Measurements from ENCODE around the gene NFATC2IP.
A peak's percentile ranks its signal among the peaks of the same experiment; 100 is the strongest.

The NFATC2IP gene

DNA sequence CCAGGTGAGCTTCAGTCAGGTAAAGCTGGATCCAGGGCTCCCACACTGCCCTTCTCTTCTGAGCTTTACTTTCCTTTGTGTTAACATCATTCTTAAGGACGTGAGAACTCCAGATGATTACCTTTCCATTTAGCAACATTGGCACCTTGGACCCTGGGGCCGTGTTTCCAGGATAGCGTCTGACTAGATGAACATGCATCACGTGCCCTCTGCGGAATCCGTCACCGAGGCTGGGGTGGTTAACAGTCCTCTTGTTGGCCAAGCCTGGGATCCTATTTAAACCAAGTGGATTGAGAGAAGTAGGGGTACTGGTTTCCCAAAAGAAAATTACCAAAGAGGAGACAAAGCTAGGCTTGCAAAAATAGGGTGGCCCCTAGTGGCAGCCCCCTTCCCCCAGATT is 30.2 kb downstream of the NFATC2IP start:
- Histone ChIP-seq H3K4me3 (ENCODE audit: low read length) (no peak overlapping the region), H3F3A (ENCODE audit: insufficient read depth, low read length) (no peaks in the 10 kb centered on the region), H3K4me2 (ENCODE audit: low read depth, low read length) (no peak overlapping the region), H3K27me3 (replicated peaks; ENCODE audit: insufficient read depth, low read length) (no peaks in the 10 kb centered on the region), H3K36me3 (replicated peaks; ENCODE audit: insufficient read depth, low read length) (no peaks in the 10 kb centered on the region), H3K79me2 (ENCODE audit: low read length) (peaks cover 26% of the 10 kb centered on the region), H3K9ac (ENCODE audit: low read length) (no peak overlapping the region), H3K9me3 (replicated peaks; ENCODE audit: insufficient read depth, low read length) (no peaks in the 10 kb centered on the region), H2AFZ (ENCODE audit: low read length) (no peak overlapping the region), H3K27ac (ENCODE audit: low read length) (no peak overlapping the region), H4K20me1 (ENCODE audit: insufficient read depth, low read length) (no peaks in the 10 kb centered on the region), H3K4me1 (ENCODE audit: low read length) (peaks cover 13% of the 10 kb centered on the region), H3K9me2 (replicated peaks; ENCODE audit: insufficient read depth, low read length) (no peaks in the 10 kb centered on the region)
- TF ChIP-seq EZH2phosphoT487 (IDR thresholded peaks at IDR 0.05; ENCODE audit: low read length) (no peak), EZH2 (optimal IDR thresholded peaks at IDR 0.05; ENCODE audit: low read depth, low read length) (no peak)
- TF ChIP-seq, protein P1, sequence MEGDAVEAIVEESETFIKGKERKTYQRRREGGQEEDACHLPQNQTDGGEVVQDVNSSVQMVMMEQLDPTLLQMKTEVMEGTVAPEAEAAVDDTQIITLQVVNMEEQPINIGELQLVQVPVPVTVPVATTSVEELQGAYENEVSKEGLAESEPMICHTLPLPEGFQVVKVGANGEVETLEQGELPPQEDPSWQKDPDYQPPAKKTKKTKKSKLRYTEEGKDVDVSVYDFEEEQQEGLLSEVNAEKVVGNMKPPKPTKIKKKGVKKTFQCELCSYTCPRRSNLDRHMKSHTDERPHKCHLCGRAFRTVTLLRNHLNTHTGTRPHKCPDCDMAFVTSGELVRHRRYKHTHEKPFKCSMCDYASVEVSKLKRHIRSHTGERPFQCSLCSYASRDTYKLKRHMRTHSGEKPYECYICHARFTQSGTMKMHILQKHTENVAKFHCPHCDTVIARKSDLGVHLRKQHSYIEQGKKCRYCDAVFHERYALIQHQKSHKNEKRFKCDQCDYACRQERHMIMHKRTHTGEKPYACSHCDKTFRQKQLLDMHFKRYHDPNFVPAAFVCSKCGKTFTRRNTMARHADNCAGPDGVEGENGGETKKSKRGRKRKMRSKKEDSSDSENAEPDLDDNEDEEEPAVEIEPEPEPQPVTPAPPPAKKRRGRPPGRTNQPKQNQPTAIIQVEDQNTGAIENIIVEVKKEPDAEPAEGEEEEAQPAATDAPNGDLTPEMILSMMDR (IDR thresholded peaks at IDR 0.05; ENCODE audit: low read length), result no peak
- no peak for DNase-seq

DNA sequence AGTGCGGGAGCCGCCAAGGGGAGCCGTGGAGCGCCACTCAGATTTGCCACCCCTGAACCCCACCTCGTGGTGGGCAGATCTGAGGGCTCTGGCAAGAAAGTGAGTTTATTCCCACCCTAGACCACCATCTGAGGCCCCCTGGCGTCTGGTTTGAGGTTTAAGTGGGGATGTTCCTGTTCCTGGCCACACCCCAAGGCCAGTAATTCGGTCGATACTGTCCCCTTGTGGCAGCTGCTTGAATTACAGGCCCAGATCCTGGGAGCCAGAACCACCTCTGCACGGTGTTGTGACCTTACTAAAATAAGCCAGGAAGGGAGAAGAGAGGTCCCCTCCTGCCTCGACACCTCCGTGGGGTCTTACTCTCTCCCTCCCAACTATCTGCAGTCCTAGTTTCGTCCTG is 30.8 kb downstream of the NFATC2IP start:
- H3K4me3 ChIP-seq (ENCODE audit: low read length), result no peak overlapping the region
- no peaks in the 10 kb centered on the region for H4K20me1 ChIP-seq (ENCODE audit: insufficient read depth, low read length)
- H3K9me2 ChIP-seq (replicated peaks; ENCODE audit: insufficient read depth, low read length), result no peaks in the 10 kb centered on the region
- peak; percentile 39 for DNase-seq
- no peaks in the 10 kb centered on the region for H3K27me3 ChIP-seq (replicated peaks; ENCODE audit: insufficient read depth, low read length)
- no peak overlapping the region for H2AFZ ChIP-seq (ENCODE audit: low read length)
- no peak for TF ChIP-seq EZH2phosphoT487 (IDR thresholded peaks at IDR 0.05; ENCODE audit: low read length)
- TF ChIP-seq, protein P1 (IDR thresholded peaks at IDR 0.05; ENCODE audit: low read length), result peak; percentile 90
- H3K27ac ChIP-seq (ENCODE audit: low read length), result no peak overlapping the region
- H3K4me1 ChIP-seq (ENCODE audit: low read length), result peaks cover 13% of the 10 kb centered on the region
- H3F3A ChIP-seq (ENCODE audit: insufficient read depth, low read length), result no peaks in the 10 kb centered on the region
- H3K4me2 ChIP-seq (ENCODE audit: low read depth, low read length), result no peak overlapping the region
- H3K79me2 ChIP-seq (ENCODE audit: low read length), result peaks cover 21% of the 10 kb centered on the region
- no peak overlapping the region for H3K9ac ChIP-seq (ENCODE audit: low read length)
- no peaks in the 10 kb centered on the region for H3K9me3 ChIP-seq (replicated peaks; ENCODE audit: insufficient read depth, low read length)
- H3K36me3 ChIP-seq (replicated peaks; ENCODE audit: insufficient read depth, low read length), result no peaks in the 10 kb centered on the region

DNA sequence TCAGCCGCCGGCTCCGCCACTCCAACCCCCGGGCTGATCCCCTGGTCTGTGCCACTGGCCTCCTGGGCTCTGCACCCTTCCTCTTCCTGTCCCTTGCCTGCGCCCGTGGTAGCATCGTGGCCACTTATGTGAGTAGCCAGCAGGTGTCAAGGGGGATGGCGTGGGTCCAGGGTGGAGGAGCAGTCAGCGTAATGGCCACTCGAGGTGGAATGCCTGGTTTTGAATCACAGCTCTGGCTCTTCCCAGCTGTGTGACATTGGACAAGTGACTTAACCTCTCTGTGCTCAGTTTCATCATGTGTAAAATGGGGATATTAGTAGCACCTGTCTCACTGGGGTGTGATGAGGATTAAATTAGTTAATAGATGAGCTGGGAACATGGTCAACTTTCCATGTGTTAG is 31.7 kb downstream of the NFATC2IP start:
- TF ChIP-seq, protein P1 (IDR thresholded peaks at IDR 0.05; ENCODE audit: low read length), result no peak
- no peak for TF ChIP-seq EZH2 (optimal IDR thresholded peaks at IDR 0.05; ENCODE audit: low read depth, low read length)
- TF ChIP-seq EZH2phosphoT487 (IDR thresholded peaks at IDR 0.05; ENCODE audit: low read length), result no peak
- Histone ChIP-seq H3K27me3 (replicated peaks; ENCODE audit: insufficient read depth, low read length) (no peaks in the 10 kb centered on the region), H4K20me1 (ENCODE audit: insufficient read depth, low read length) (no peaks in the 10 kb centered on the region), H3K79me2 (ENCODE audit: low read length) (peaks cover 18% of the 10 kb centered on the region; the same call in 1 of the 2 replicates), H3K9me3 (replicated peaks; ENCODE audit: insufficient read depth, low read length) (no peaks in the 10 kb centered on the region), H3K4me3 (ENCODE audit: low read length) (no peak overlapping the region), H3K27ac (ENCODE audit: low read length) (no peak overlapping the region), H3K36me3 (replicated peaks; ENCODE audit: insufficient read depth, low read length) (no peaks in the 10 kb centered on the region), H3F3A (ENCODE audit: insufficient read depth, low read length) (no peaks in the 10 kb centered on the region), H3K4me2 (ENCODE audit: low read depth, low read length) (no peak overlapping the region), H3K9me2 (replicated peaks; ENCODE audit: insufficient read depth, low read length) (no peaks in the 10 kb centered on the region), H3K4me1 (ENCODE audit: low read length) (peaks cover 13% of the 10 kb centered on the region), H3K9ac (ENCODE audit: low read length) (no peak overlapping the region), H2AFZ (ENCODE audit: low read length) (no peak overlapping the region)
- no peak for DNase-seq

Measured in MM.1S (cell line).